ENCODE data around the gene PDE11A. TPM values are rescaled to one million over a fixed set of nuclear protein-coding genes. Genes with fewer than 3 reads are reported as not detected.

Gene PDE11A
- total RNA-seq, 1 donor from 2014 or later = under 0.01 TPM

GRCh38 chr2:177763531-177764265 is 308.9 kb downstream of the PDE11A start:
- peak; percentile 64 to 80 for DNase-seq (ENCODE audit: low read depth in 2 of 2)

- DNase-seq (ENCODE audit: low read depth in 2 of 2) = no peak
Observed at GRCh38 chr2:177759443-177759842, 313.1 kb downstream of the PDE11A start.

GRCh38 chr2:177758591-177759371 is 313.8 kb downstream of the PDE11A start:
- peak; percentile 63 to 79 for DNase-seq (ENCODE audit: low read depth in 2 of 2)

- DNase-seq (ENCODE audit: low read depth in 2 of 2) = no peak
Observed at GRCh38 chr2:177756336-177756735, 316.2 kb downstream of the PDE11A start.

- DNase-seq (ENCODE audit: low read depth in 2 of 2) = no peak
Observed at GRCh38 chr2:177754492-177754873, 318.1 kb downstream of the PDE11A start.

GRCh38 chr2:177753682-177754491 is 318.7 kb downstream of the PDE11A start:
- DNase-seq (ENCODE audit: low read depth in 2 of 2) = peak; percentile 66 to 70

GRCh38 chr2:177748360-177748759 is 324.2 kb downstream of the PDE11A start:
- DNase-seq (ENCODE audit: low read depth in 2 of 2) = no peak

GRCh38 chr2:177747384-177747783 is 325.2 kb downstream of the PDE11A start:
- no peak for DNase-seq (ENCODE audit: low read depth in 2 of 2)

- peak in 1 of 2 donors; percentile 50 for DNase-seq (ENCODE audit: low read depth in 2 of 2)
Observed at GRCh38 chr2:177746358-177746757, 326.2 kb downstream of the PDE11A start.

GRCh38 chr2:177745531-177745930 is 327.0 kb downstream of the PDE11A start:
- no peak for DNase-seq (ENCODE audit: low read depth in 2 of 2)

- no peak for DNase-seq (ENCODE audit: low read depth in 2 of 2)
Observed at GRCh38 chr2:177742851-177743250, 329.7 kb downstream of the PDE11A start.

GRCh38 chr2:177741866-177742265 is 330.7 kb downstream of the PDE11A start:
- no peak for DNase-seq (ENCODE audit: low read depth in 2 of 2)

- no peak for DNase-seq (ENCODE audit: low read depth in 2 of 2)
Observed at GRCh38 chr2:177740700-177741099, 331.9 kb downstream of the PDE11A start.

- DNase-seq (ENCODE audit: low read depth in 2 of 2) = no peak
Observed at GRCh38 chr2:177738461-177739235, 333.9 kb downstream of the PDE11A start.

- no peak for DNase-seq (ENCODE audit: low read depth in 2 of 2)
Observed at GRCh38 chr2:177735318-177735803, 337.2 kb downstream of the PDE11A start.

GRCh38 chr2:177733322-177733855 is 339.2 kb downstream of the PDE11A start:
- no peak for DNase-seq (ENCODE audit: low read depth in 2 of 2)

GRCh38 chr2:177731384-177731783 is 341.2 kb downstream of the PDE11A start:
- no peak for DNase-seq (ENCODE audit: low read depth in 2 of 2)

GRCh38 chr2:177730792-177731191 is 341.8 kb downstream of the PDE11A start:
- no peak for DNase-seq (ENCODE audit: low read depth in 2 of 2)

- no peak for DNase-seq (ENCODE audit: low read depth in 2 of 2)
Observed at GRCh38 chr2:177730363-177730762, 342.2 kb downstream of the PDE11A start.

- no peak for DNase-seq (ENCODE audit: low read depth in 2 of 2)
Observed at GRCh38 chr2:177728920-177729319, 343.7 kb downstream of the PDE11A start.

- no peak for DNase-seq (ENCODE audit: low read depth in 2 of 2)
Observed at GRCh38 chr2:177728399-177728765, 344.2 kb downstream of the PDE11A start.
